Neutrophil (primary cell): Measurements from ENCODE around the gene ADAMTS2.

Source experiments
- H3K27ac ChIP-seq: fragments of 200-600 bp; sonication (generic); 2 replicates; pipeline ENCODE4 v1.5.1; 2016; ENCODE audit warnings: mild to moderate bottlenecking, moderate library complexity
- H3K27me3 ChIP-seq: fragments of 200-600 bp; sonication (generic); 2 replicates; pipeline ENCODE4 v1.6.0; 2016; ENCODE audit warnings: mild to moderate bottlenecking
- H3K36me3 ChIP-seq: fragments of 200-600 bp; sonication (generic); 2 replicates; pipeline ENCODE4 v1.5.1; 2017
- H3K4me1 ChIP-seq, 2 experiments: fragments of 200-600 bp in 1 of 2; sonication (generic) in 1 of 2; 1 replicate in 1 of 2; 2 replicates in 1 of 2; pipeline versions ENCODE4 v1.5.1 to v1.6.1; 2013 to 2016; ENCODE audit warnings: low read depth in 1 of 2, low read length in 1 of 2, mild to moderate bottlenecking in 1 of 2, moderate library complexity in 1 of 2; ENCODE audit not compliant: control insufficient read depth in 1 of 2, insufficient read depth in 1 of 2
- H3K4me3 ChIP-seq, 2 experiments: fragments of 200-600 bp in 1 of 2; sonication (generic) in 1 of 2; 1 replicate in 1 of 2; 2 replicates in 1 of 2; pipeline ENCODE4 v1.5.1; 2013 to 2016; ENCODE audit warnings: low read depth in 1 of 2, low read length in 1 of 2, mild to moderate bottlenecking in 1 of 2, moderate library complexity in 1 of 2
- H3K9me3 ChIP-seq: fragments of 200-600 bp; sonication (generic); 2 replicates; pipeline ENCODE4 v1.5.1; 2016
- CTCF ChIP-seq: fragments of 200-600 bp; sonication (generic); IDR thresholded peaks from 2 replicates; pipeline ENCODE4 v1.5.1; 2016; ENCODE audit warnings: antibody characterized with exemption

The ADAMTS2 gene

GRCh38 chr5:179184521-179185050 lies 160.7 kb downstream of the ADAMTS2 start:
- Histone ChIP-seq H3K4me3 (no peak overlapping the region), H3K9me3 (no peaks in the 10 kb centered on the region), H3K27ac (no peak overlapping the region), H3K36me3 (no peaks in the 10 kb centered on the region), H3K4me1 (no peaks in the 10 kb centered on the region), H3K27me3 (peaks cover 17% of the 10 kb centered on the region)
- no peak for TF ChIP-seq CTCF

DNA sequence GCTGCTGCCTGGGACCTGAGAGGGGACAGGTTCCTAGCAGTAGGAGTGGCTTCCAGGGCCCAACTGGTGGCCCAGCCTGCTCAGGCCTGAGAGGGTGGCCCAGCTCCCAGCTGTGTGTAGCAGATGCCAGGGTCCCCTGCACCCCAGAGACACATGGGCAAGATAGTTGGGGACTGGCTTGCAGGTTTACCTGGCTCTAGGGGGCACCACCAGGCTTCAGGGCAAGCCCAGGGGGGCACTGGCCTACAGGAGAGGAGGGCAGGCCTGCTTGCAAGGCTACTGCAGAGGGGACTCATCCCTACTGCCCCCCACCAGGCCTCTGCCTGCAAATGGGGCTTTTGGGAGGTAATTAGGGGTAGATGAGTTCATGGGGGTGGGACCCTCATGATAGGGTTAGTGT lies 161.8 kb downstream of the ADAMTS2 start:
- peaks cover 17% of the 10 kb centered on the region for H3K27me3 ChIP-seq
- H3K4me3 ChIP-seq: no peak overlapping the region
- no peak overlapping the region for H3K27ac ChIP-seq
- no peak for TF ChIP-seq CTCF
- no peaks in the 10 kb centered on the region for H3K9me3 ChIP-seq
- H3K36me3 ChIP-seq: no peaks in the 10 kb centered on the region
- no peaks in the 10 kb centered on the region for H3K4me1 ChIP-seq

- TF ChIP-seq CTCF: no peak
- Histone ChIP-seq H3K4me3 (no peak overlapping the region), H3K27me3 (peaks cover 17% of the 10 kb centered on the region), H3K9me3 (no peaks in the 10 kb centered on the region), H3K27ac (no peak overlapping the region), H3K4me1 (no peaks in the 10 kb centered on the region), H3K36me3 (no peaks in the 10 kb centered on the region)
Observed at GRCh38 chr5:179182601-179183000, 162.7 kb downstream of the ADAMTS2 start.

- no peak for TF ChIP-seq CTCF
- Histone ChIP-seq H3K9me3 (no peaks in the 10 kb centered on the region), H3K27me3 (peaks cover 17% of the 10 kb centered on the region), H3K27ac (no peak overlapping the region), H3K4me3 (no peak overlapping the region), H3K36me3 (no peaks in the 10 kb centered on the region), H3K4me1 (no peaks in the 10 kb centered on the region)
Observed at GRCh38 chr5:179181988-179182387, 163.3 kb downstream of the ADAMTS2 start.

GRCh38 chr5:179180921-179181645 lies 164.2 kb downstream of the ADAMTS2 start:
- Histone ChIP-seq H3K4me3 (no peak overlapping the region), H3K9me3 (no peaks in the 10 kb centered on the region), H3K27ac (no peak overlapping the region), H3K4me1 (no peaks in the 10 kb centered on the region), H3K27me3 (peaks cover 17% of the 10 kb centered on the region), H3K36me3 (no peaks in the 10 kb centered on the region)
- TF ChIP-seq CTCF: no peak
